ENCODE results near the gene ANO8.

DNA sequence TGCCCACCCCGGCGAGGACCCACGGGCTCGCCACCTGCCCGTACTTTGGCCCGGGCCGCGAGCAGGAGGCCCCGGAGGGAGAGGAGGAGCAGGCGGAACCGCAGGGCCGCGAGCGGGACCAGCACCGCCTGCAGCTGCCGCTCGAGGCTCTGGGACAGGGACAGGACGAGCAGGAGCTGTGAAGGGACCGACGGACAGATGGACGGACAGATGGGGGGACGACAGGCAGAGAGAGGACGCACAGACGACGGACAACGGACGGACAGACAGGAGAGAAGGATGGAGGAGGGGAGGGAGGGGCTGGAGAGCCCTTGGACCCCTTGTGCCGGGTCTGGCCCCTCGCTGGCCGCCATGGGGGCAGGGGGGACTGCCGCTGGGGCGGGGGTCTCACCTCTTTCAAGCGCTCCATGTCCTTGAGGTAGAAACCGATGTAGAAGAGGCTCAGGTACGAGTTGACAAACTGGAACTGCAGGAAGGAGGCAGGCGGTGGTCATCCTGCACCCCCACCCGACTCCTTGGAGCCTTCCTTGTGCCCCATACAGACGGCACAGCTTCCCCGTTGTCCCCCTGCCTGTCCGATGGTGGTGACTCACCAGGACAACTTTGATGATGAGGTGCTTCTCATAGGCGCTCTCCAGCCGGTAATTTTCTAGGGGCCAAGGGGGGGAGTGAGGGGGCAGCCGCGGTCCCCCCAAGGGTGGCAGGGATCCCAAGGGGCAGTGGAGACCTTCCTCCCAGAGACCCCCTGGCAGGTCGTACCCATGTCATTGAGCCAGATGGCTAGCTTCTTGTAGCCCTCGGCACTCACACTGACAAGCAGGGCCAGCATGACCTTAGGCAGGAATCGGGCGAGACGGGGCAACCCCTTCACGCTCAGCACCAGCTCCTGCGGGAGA, 5.0 kb downstream of the ANO8 start:
- TF ChIP-seq, protein P1, sequence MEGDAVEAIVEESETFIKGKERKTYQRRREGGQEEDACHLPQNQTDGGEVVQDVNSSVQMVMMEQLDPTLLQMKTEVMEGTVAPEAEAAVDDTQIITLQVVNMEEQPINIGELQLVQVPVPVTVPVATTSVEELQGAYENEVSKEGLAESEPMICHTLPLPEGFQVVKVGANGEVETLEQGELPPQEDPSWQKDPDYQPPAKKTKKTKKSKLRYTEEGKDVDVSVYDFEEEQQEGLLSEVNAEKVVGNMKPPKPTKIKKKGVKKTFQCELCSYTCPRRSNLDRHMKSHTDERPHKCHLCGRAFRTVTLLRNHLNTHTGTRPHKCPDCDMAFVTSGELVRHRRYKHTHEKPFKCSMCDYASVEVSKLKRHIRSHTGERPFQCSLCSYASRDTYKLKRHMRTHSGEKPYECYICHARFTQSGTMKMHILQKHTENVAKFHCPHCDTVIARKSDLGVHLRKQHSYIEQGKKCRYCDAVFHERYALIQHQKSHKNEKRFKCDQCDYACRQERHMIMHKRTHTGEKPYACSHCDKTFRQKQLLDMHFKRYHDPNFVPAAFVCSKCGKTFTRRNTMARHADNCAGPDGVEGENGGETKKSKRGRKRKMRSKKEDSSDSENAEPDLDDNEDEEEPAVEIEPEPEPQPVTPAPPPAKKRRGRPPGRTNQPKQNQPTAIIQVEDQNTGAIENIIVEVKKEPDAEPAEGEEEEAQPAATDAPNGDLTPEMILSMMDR (conservative IDR thresholded peaks at IDR 0.05; ENCODE audit: low read depth, low read length): no peak
- no peak for TF ChIP-seq EZH2 (IDR thresholded peaks at IDR 0.05; ENCODE audit: low read length, unreplicated experiment)
